ENCODE measurements around the gene CLDN2.
A peak's percentile ranks its signal among the peaks of the same experiment; 100 is the strongest.

The CLDN2 gene

GRCh38 chrX:106901341-106901740 is 18.9 kb upstream of the CLDN2 start:
- Histone ChIP-seq H3K36me3 (replicated peaks in 1 of 2; ENCODE audit: control insufficient read depth in 2 of 2, insufficient read depth in 2 of 2, low read length in 2 of 2) (no peaks in the 10 kb centered on the region), H3K18ac (ENCODE audit: low read length) (no peak overlapping the region), H3K9me3 (replicated peaks in 1 of 2; ENCODE audit: control insufficient read depth in 2 of 2, insufficient read depth in 1 of 2, low read depth in 1 of 2, low read length in 2 of 2) (no peaks in the 10 kb centered on the region), H2BK12ac (ENCODE audit: low read length) (no peak overlapping the region), H3K4ac (ENCODE audit: low read length) (no peak overlapping the region), H3K4me2 (ENCODE audit: insufficient read depth, low read length, poor library complexity, severe bottlenecking) (no peak overlapping the region), H3K14ac (ENCODE audit: low read length) (no peak overlapping the region), H3K4me1 (ENCODE audit: control insufficient read depth in 2 of 2, insufficient read depth in 1 of 2, low read depth in 1 of 2, low read length in 2 of 2) (peaks cover 0 to 10% of the 10 kb centered on the region in 2 donors), H3K79me1 (ENCODE audit: low read depth, low read length) (no peaks in the 10 kb centered on the region), H4K91ac (ENCODE audit: low read depth, low read length, poor library complexity) (no peak overlapping the region), H4K8ac (ENCODE audit: low read depth, low read length) (no peak overlapping the region), H3K23ac (ENCODE audit: low read depth, low read length, poor library complexity) (no peak overlapping the region), H2BK5ac (ENCODE audit: low read length) (peak overlapping the region; percentile 39), H3K27ac (replicated peaks; ENCODE audit: low read length) (no peak overlapping the region), H2AFZ (ENCODE audit: low read length) (no peak overlapping the region), H2BK120ac (ENCODE audit: low read depth, low read length) (no peak overlapping the region), H3K27me3 (ENCODE audit: control insufficient read depth in 3 of 3, insufficient read depth in 3 of 3, low read depth in 1 of 3, low read length in 3 of 3) (peaks cover 0 to 9% (median 0%) of the 10 kb centered on the region in 3 experiments), H3K9ac (ENCODE audit: low read depth, low read length, poor library complexity) (no peak overlapping the region), H2AK5ac (ENCODE audit: low read depth, low read length) (peak overlapping the region; percentile 9), H3K4me3 (ENCODE audit: low read length in 2 of 2) (no peak overlapping the region), H2BK15ac (ENCODE audit: low read length) (no peak overlapping the region)
- DNase-seq (ENCODE audit: low spot score) = no peak
- WGBS, 2 donors (ENCODE audit: extremely low coverage in 2 of 2, insufficient read length in 2 of 2, insufficient replicate concordance in 1 of 2) = no CpG with 5 or more reads among the region's 3 CpGs

- no peak overlapping the region for H3K23ac ChIP-seq (ENCODE audit: low read depth, low read length, poor library complexity)
- H4K91ac ChIP-seq (ENCODE audit: low read depth, low read length, poor library complexity) = no peak overlapping the region
- H3K4me2 ChIP-seq (ENCODE audit: insufficient read depth, low read length, poor library complexity, severe bottlenecking) = no peak overlapping the region
- H3K79me1 ChIP-seq (ENCODE audit: low read depth, low read length) = no peaks in the 10 kb centered on the region
- peak overlapping the region; percentile 85 for H3K18ac ChIP-seq (ENCODE audit: low read length)
- no peak overlapping the region for H2AFZ ChIP-seq (ENCODE audit: low read length)
- peak overlapping the region; percentile 9 for H2AK5ac ChIP-seq (ENCODE audit: low read depth, low read length)
- no peaks in the 10 kb centered on the region for H3K36me3 ChIP-seq (replicated peaks in 1 of 2; ENCODE audit: control insufficient read depth in 2 of 2, insufficient read depth in 2 of 2, low read length in 2 of 2)
- no peak overlapping the region for H2BK12ac ChIP-seq (ENCODE audit: low read length)
- H2BK15ac ChIP-seq (ENCODE audit: low read length) = no peak overlapping the region
- DNase-seq (ENCODE audit: low spot score) = no peak
- no peaks in the 10 kb centered on the region for H3K9me3 ChIP-seq (replicated peaks in 1 of 2; ENCODE audit: control insufficient read depth in 2 of 2, insufficient read depth in 1 of 2, low read depth in 1 of 2, low read length in 2 of 2)
- H2BK120ac ChIP-seq (ENCODE audit: low read depth, low read length) = no peak overlapping the region
- H4K8ac ChIP-seq (ENCODE audit: low read depth, low read length) = no peak overlapping the region
- peaks cover 0 to 13% (median 0%) of the 10 kb centered on the region in 3 experiments for H3K27me3 ChIP-seq (ENCODE audit: control insufficient read depth in 3 of 3, insufficient read depth in 3 of 3, low read depth in 1 of 3, low read length in 3 of 3)
- WGBS, 2 donors (ENCODE audit: extremely low coverage in 2 of 2, insufficient read length in 2 of 2, insufficient replicate concordance in 1 of 2) = no CpG with 5 or more reads among the region's 4 CpGs
- H3K4ac ChIP-seq (ENCODE audit: low read length) = no peak overlapping the region
- H3K9ac ChIP-seq (ENCODE audit: low read depth, low read length, poor library complexity) = no peak overlapping the region
- H2BK5ac ChIP-seq (ENCODE audit: low read length) = peak overlapping the region; percentile 39
- no peak overlapping the region for H3K27ac ChIP-seq (replicated peaks; ENCODE audit: low read length)
- no peak overlapping the region for H3K14ac ChIP-seq (ENCODE audit: low read length)
- H3K4me1 ChIP-seq (ENCODE audit: control insufficient read depth in 2 of 2, insufficient read depth in 1 of 2, low read depth in 1 of 2, low read length in 2 of 2) = peaks cover 0 to 10% of the 10 kb centered on the region in 2 donors
- no peak overlapping the region for H3K4me3 ChIP-seq (ENCODE audit: low read length in 2 of 2)
These were observed 18.4 kb upstream of the CLDN2 start for GRCh38 chrX:106901781-106902219.

GRCh38 chrX:106902684-106903083 is 17.5 kb upstream of the CLDN2 start:
- Histone ChIP-seq H2BK12ac (ENCODE audit: low read length) (no peak overlapping the region), H3K27me3 (ENCODE audit: control insufficient read depth in 3 of 3, insufficient read depth in 3 of 3, low read depth in 1 of 3, low read length in 3 of 3) (peaks cover 0 to 13% (median 0%) of the 10 kb centered on the region in 3 experiments), H3K4me2 (ENCODE audit: insufficient read depth, low read length, poor library complexity, severe bottlenecking) (no peak overlapping the region), H3K36me3 (replicated peaks in 1 of 2; ENCODE audit: control insufficient read depth in 2 of 2, insufficient read depth in 2 of 2, low read length in 2 of 2) (no peaks in the 10 kb centered on the region), H2BK5ac (ENCODE audit: low read length) (no peak overlapping the region), H4K8ac (ENCODE audit: low read depth, low read length) (no peak overlapping the region), H3K9ac (ENCODE audit: low read depth, low read length, poor library complexity) (no peak overlapping the region), H2AK5ac (ENCODE audit: low read depth, low read length) (no peak overlapping the region), H3K79me1 (ENCODE audit: low read depth, low read length) (no peaks in the 10 kb centered on the region), H3K9me3 (replicated peaks in 1 of 2; ENCODE audit: control insufficient read depth in 2 of 2, insufficient read depth in 1 of 2, low read depth in 1 of 2, low read length in 2 of 2) (no peaks in the 10 kb centered on the region), H3K4me1 (ENCODE audit: control insufficient read depth in 2 of 2, insufficient read depth in 1 of 2, low read depth in 1 of 2, low read length in 2 of 2) (peaks cover 0 to 10% of the 10 kb centered on the region in 2 donors), H3K23ac (ENCODE audit: low read depth, low read length, poor library complexity) (no peak overlapping the region), H2BK120ac (ENCODE audit: low read depth, low read length) (no peak overlapping the region), H2BK15ac (ENCODE audit: low read length) (no peak overlapping the region), H4K91ac (ENCODE audit: low read depth, low read length, poor library complexity) (no peak overlapping the region), H3K27ac (replicated peaks; ENCODE audit: low read length) (peak overlapping the region; percentile 70), H3K4ac (ENCODE audit: low read length) (no peak overlapping the region), H2AFZ (ENCODE audit: low read length) (no peak overlapping the region), H3K14ac (ENCODE audit: low read length) (no peak overlapping the region), H3K4me3 (ENCODE audit: low read length in 2 of 2) (no peak overlapping the region), H3K18ac (ENCODE audit: low read length) (no peak overlapping the region)
- no peak for DNase-seq (ENCODE audit: low spot score)
- WGBS, 2 donors (ENCODE audit: extremely low coverage in 2 of 2, insufficient read length in 2 of 2, insufficient replicate concordance in 1 of 2) = no CpG with 5 or more reads among the region's 2 CpGs

- WGBS, 2 donors (ENCODE audit: extremely low coverage in 2 of 2, insufficient read length in 2 of 2, insufficient replicate concordance in 1 of 2) = no CpG with 5 or more reads among the region's 1 CpG
These were observed 16.8 kb upstream of the CLDN2 start, which contains the start of gene RIPPLY1 for GRCh38 chrX:106903291-106903824. Gene RIPPLY1 (minus strand): TSS chrX:106903341. CDS start chrX:106903287, 54 bp downstream.

More at GRCh38 chrX:106903291-106903824, 16.8 kb upstream of the CLDN2 start, which contains the start of gene RIPPLY1:
- Histone ChIP-seq H4K91ac (ENCODE audit: low read depth, low read length, poor library complexity) (no peak within 1 kb of the TSS), H3K9me3 (replicated peaks in 1 of 2; ENCODE audit: control insufficient read depth in 2 of 2, insufficient read depth in 1 of 2, low read depth in 1 of 2, low read length in 2 of 2) (no peaks in the 10 kb centered on the region), H2AK5ac (ENCODE audit: low read depth, low read length) (no peak within 1 kb of the TSS), H3K79me1 (ENCODE audit: low read depth, low read length) (no peaks in the 10 kb centered on the region), H2BK12ac (ENCODE audit: low read length) (no peak within 1 kb of the TSS), H2BK15ac (ENCODE audit: low read length) (no peak within 1 kb of the TSS), H3K4ac (ENCODE audit: low read length) (no peak within 1 kb of the TSS), H2BK120ac (ENCODE audit: low read depth, low read length) (no peak within 1 kb of the TSS), H3K23ac (ENCODE audit: low read depth, low read length, poor library complexity) (no peak within 1 kb of the TSS), H3K27ac (replicated peaks; ENCODE audit: low read length) (peak within 1 kb of the TSS; percentile 70), H3K4me3 (ENCODE audit: low read length in 2 of 2) (no peak within 1 kb of the TSS), H3K27me3 (ENCODE audit: control insufficient read depth in 3 of 3, insufficient read depth in 3 of 3, low read depth in 1 of 3, low read length in 3 of 3) (peaks cover 0 to 13% (median 0%) of the 10 kb centered on the region in 3 experiments), H4K8ac (ENCODE audit: low read depth, low read length) (no peak within 1 kb of the TSS), H3K4me2 (ENCODE audit: insufficient read depth, low read length, poor library complexity, severe bottlenecking) (no peak within 1 kb of the TSS), H3K18ac (ENCODE audit: low read length) (peak within 1 kb of the TSS; percentile 58), H3K14ac (ENCODE audit: low read length) (no peak within 1 kb of the TSS), H3K4me1 (ENCODE audit: control insufficient read depth in 2 of 2, insufficient read depth in 1 of 2, low read depth in 1 of 2, low read length in 2 of 2) (peaks cover 0 to 10% of the 10 kb centered on the region in 2 donors), H2AFZ (ENCODE audit: low read length) (no peak within 1 kb of the TSS), H3K9ac (ENCODE audit: low read depth, low read length, poor library complexity) (no peak within 1 kb of the TSS), H3K36me3 (replicated peaks in 1 of 2; ENCODE audit: control insufficient read depth in 2 of 2, insufficient read depth in 2 of 2, low read length in 2 of 2) (no peaks in the 10 kb centered on the region), H2BK5ac (ENCODE audit: low read length) (no peak within 1 kb of the TSS)
- no peak for DNase-seq (ENCODE audit: low spot score)
